ENCODE data around the gene ARHGEF2.

- TF ChIP-seq CTCF (IDR thresholded peaks at IDR 0.05; ENCODE audit: poor library complexity) = no peak
- TF ChIP-seq EZH2phosphoT487 (IDR thresholded peaks at IDR 0.05; ENCODE audit: low read depth, severe bottlenecking, unreplicated experiment) = no peak
- no peak for TF ChIP-seq EZH2 (IDR thresholded peaks at IDR 0.05; ENCODE audit: borderline replicate concordance)
These were observed 74.1 kb downstream of the ARHGEF2 start for GRCh38 chr1:155904261-155904660.

Measured in hepatocyte (in vitro differentiated cells).